GM23338 (cell line): ENCODE results near the gene MAPK8. TPM values are rescaled to one million over a fixed set of nuclear protein-coding genes. Genes with fewer than 3 reads are reported as not detected.

Experiments
- ATAC-seq: fragments of 200-7000 bp; cut with Tn5 transposase; 3 replicates; pipeline ENCODE4 v1.9.1; 2020
- DNase-seq: peaks from one replicate; pipeline ENCODE4 v3.0.0-alpha.2; 2015; ENCODE audit warnings: low spot score
- H2AFZ ChIP-seq: fragments of 200-600 bp; sonication (generic); 2 replicates; pipeline ENCODE4 v1.8.0; 2016; ENCODE audit warnings: antibody characterized with exemption, mild to moderate bottlenecking, moderate library complexity
- H3F3A ChIP-seq: fragments of 200-600 bp; sonication (generic); replicated peaks from 2 replicates; pipeline ENCODE4 v1.8.0; 2017; ENCODE audit warnings: antibody characterized with exemption, mixed run types, low read depth
- H3K27ac ChIP-seq: fragments of 200-600 bp; sonication (generic); 2 replicates; pipeline ENCODE4 v1.6.1; 2016; ENCODE audit warnings: low read depth
- H3K27me3 ChIP-seq: fragments of 200-600 bp; sonication (generic); 2 replicates; pipeline ENCODE4 v1.8.0; 2016; ENCODE audit warnings: mild to moderate bottlenecking, mixed run types, moderate library complexity; ENCODE audit not compliant: insufficient read depth
- H3K36me3 ChIP-seq: fragments of 200-600 bp; sonication (generic); 2 replicates; pipeline ENCODE4 v1.8.0; 2016; ENCODE audit warnings: mild to moderate bottlenecking; ENCODE audit not compliant: insufficient read depth
- H3K4me1 ChIP-seq: fragments of 200-600 bp; sonication (generic); 2 replicates; pipeline ENCODE4 v1.8.0; 2016; ENCODE audit warnings: mild to moderate bottlenecking, moderate library complexity; ENCODE audit not compliant: insufficient read depth
- H3K4me2 ChIP-seq: fragments of 200-600 bp; sonication (generic); 2 replicates; pipeline ENCODE4 v1.7.1; 2017; ENCODE audit warnings: mixed run types
- H3K4me3 ChIP-seq: fragments of 200-600 bp; sonication (generic); 2 replicates; pipeline ENCODE4 v1.6.1; 2016; ENCODE audit warnings: mixed run types
- H3K79me2 ChIP-seq: fragments of 200-600 bp; sonication (generic); replicated peaks from 2 replicates; pipeline ENCODE4 v1.8.0; 2017; ENCODE audit warnings: mild to moderate bottlenecking; ENCODE audit not compliant: insufficient read depth
- H3K9me2 ChIP-seq: fragments of 200-600 bp; sonication (generic); 2 replicates; pipeline ENCODE4 v1.8.0; 2017; ENCODE audit not compliant: insufficient read depth
- H4K20me1 ChIP-seq: fragments of 200-600 bp; sonication (generic); replicated peaks from 2 replicates; pipeline ENCODE4 v1.8.0; 2017; ENCODE audit warnings: mild to moderate bottlenecking; ENCODE audit not compliant: insufficient read depth
- H3K27ac Mint-ChIP-seq: 2 replicates; pipeline ENCODE4 v1.8.0; 2020; ENCODE audit warnings: inconsistent platforms, mild to moderate bottlenecking, moderate library complexity, mixed read lengths
- H3K27me3 Mint-ChIP-seq: 3 replicates; pipeline ENCODE4 v1.8.0; 2022; ENCODE audit warnings: low read depth, mild to moderate bottlenecking, moderate library complexity, mixed read lengths, inconsistent platforms; ENCODE audit not compliant: insufficient read depth, poor library complexity
- H3K36me3 Mint-ChIP-seq: 3 replicates; pipeline ENCODE4 v1.8.0; 2021; ENCODE audit warnings: low read depth, mild to moderate bottlenecking, inconsistent platforms, moderate library complexity, mixed read lengths
- H3K4me1 Mint-ChIP-seq: 3 replicates; pipeline ENCODE4 v1.8.0; 2020; ENCODE audit warnings: mild to moderate bottlenecking, inconsistent platforms, mixed read lengths
- H3K4me3 Mint-ChIP-seq: 3 replicates; pipeline ENCODE4 v1.8.0; 2021; ENCODE audit warnings: moderate library complexity, mild to moderate bottlenecking, inconsistent platforms, mixed read lengths
- H3K9me3 Mint-ChIP-seq: 3 replicates; pipeline ENCODE4 v1.8.0; 2020; ENCODE audit warnings: moderate library complexity, mild to moderate bottlenecking, inconsistent platforms, mixed read lengths
- CREB1 ChIP-seq: fragments of 250-450 bp; sonication (Bioruptor Pico); IDR thresholded peaks from 2 replicates; pipeline ENCODE4 v1.5.0; 2020; ENCODE audit warnings: low read depth, mild to moderate bottlenecking, moderate library complexity
- EZH2 ChIP-seq: fragments of 200-600 bp; sonication (generic); IDR thresholded peaks from one replicate; pipeline ENCODE4 v1.8.0; 2017; ENCODE audit warnings: antibody characterized with exemption, mild to moderate bottlenecking, low read depth; ENCODE audit not compliant: unreplicated experiment
- EZH2phosphoT487 ChIP-seq: fragments of 200-600 bp; sonication (generic); IDR thresholded peaks from one replicate; pipeline ENCODE4 v1.8.1; 2018; ENCODE audit warnings: antibody characterized with exemption; ENCODE audit not compliant: unreplicated experiment
- JUNB ChIP-seq: IDR thresholded peaks from one replicate; pipeline ENCODE4 v1.6.1; 2016; ENCODE audit warnings: antibody characterized with exemption; ENCODE audit not compliant: unreplicated experiment
- NANOG ChIP-seq: IDR thresholded peaks from 2 replicates; pipeline ENCODE4 v1.6.1; 2016; ENCODE audit warnings: antibody characterized with exemption, borderline replicate concordance
- POLR2AphosphoS5 ChIP-seq: IDR thresholded peaks from 2 replicates; pipeline ENCODE4 v1.6.1; 2016; ENCODE audit warnings: antibody characterized with exemption, low read depth
- STAT1 ChIP-seq: IDR thresholded peaks from one replicate; pipeline ENCODE4 v1.6.1; 2016; ENCODE audit warnings: antibody characterized with exemption; ENCODE audit not compliant: unreplicated experiment
- ZNF114 ChIP-seq: fragments of 250-450 bp; sonication (Bioruptor Pico); IDR thresholded peaks from 2 replicates; pipeline ENCODE4 v1.5.0; 2020; ENCODE audit warnings: mild to moderate bottlenecking, moderate library complexity
- ZNF331 ChIP-seq: fragments of 250-450 bp; sonication (Bioruptor Pico); IDR thresholded peaks from 2 replicates; pipeline ENCODE4 v1.5.0; 2020; ENCODE audit warnings: low read depth, mild to moderate bottlenecking, moderate library complexity
- polyA plus RNA-seq: library from polyadenylated mRNA; unstranded; fragments of >200 nt; fragmentation: Nextera tagmentation; extraction: Ambion mirVana; gene quantifications from 2 replicates; pipeline ENCODE4 v1.2.1, GENCODE V29; 2016
- total RNA-seq: library from RNA; depleted of rRNA; stranded (reverse); fragments of >200 nt; shearing (Covaris generic); gene quantifications from 2 replicates; pipeline ENCODE4 v1.2.3, GENCODE V29; 2014
- TF ChIP-seq, protein P1 (sequence below): IDR thresholded peaks from one replicate; pipeline ENCODE4 v1.6.1; 2018; ENCODE audit warnings: antibody characterized with exemption; ENCODE audit not compliant: unreplicated experiment
- TF ChIP-seq, protein P2 (sequence below), 2 experiments: fragments of 200-600 bp in 1 of 2; sonication (generic) in 1 of 2; conservative IDR thresholded peaks; 2 replicates each; pipeline versions ENCODE4 v1.5.1 to v1.6.1; 2016 to 2017; ENCODE audit warnings: antibody characterized with exemption in 2 of 2, low read depth in 2 of 2, mild to moderate bottlenecking in 2 of 2, moderate library complexity in 1 of 2
- TF ChIP-seq, protein P3 (sequence below): IDR thresholded peaks from 2 replicates; pipeline ENCODE4 v1.6.1; 2016; ENCODE audit warnings: antibody characterized with exemption
- TF ChIP-seq, protein P4 (sequence below): fragments of 250-450 bp; sonication (Bioruptor Pico); IDR thresholded peaks from 2 replicates; pipeline ENCODE4 v1.5.0; 2020; ENCODE audit warnings: mild to moderate bottlenecking, moderate library complexity

MAPK8 gene
- total and polyA plus RNA-seq, 2 experiments from 2014 or later = 52.4 to 73.6 TPM

DNA sequence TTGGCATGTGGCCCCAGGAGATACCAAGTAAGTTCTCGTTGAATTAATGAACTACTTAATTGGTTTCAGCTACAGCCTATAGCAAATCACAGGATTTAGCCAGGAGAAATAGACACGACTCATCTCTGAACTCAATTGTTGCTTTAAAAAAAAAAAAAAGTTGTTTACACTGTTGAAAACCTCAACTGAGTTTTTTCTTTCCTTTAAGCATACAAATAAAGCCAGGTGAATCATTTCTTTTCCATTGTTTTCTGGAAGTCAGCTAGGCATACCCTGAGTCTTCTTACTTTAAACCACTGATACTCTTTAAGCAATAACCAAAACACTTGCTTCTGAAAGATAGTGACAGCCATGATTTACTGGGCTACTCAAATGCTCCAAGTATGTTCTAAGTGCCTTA, 32.7 kb upstream of the MAPK8 start:
- Histone ChIP-seq H3K9me2 (peaks cover 2% of the 10 kb centered on the region; the same call in 1 of the 2 replicates), H3K79me2 (no peaks in the 10 kb centered on the region), H3K4me2 (no peak overlapping the region), H3K4me1 (no peaks in the 10 kb centered on the region), H3K36me3 (no peaks in the 10 kb centered on the region), H3K27ac (no peak overlapping the region), H2AFZ (no peak overlapping the region), H3K27me3 (no peaks in the 10 kb centered on the region), H4K20me1 (no peaks in the 10 kb centered on the region), H3F3A (no peaks in the 10 kb centered on the region), H3K4me3 (no peak overlapping the region)
- Mint-ChIP-seq H3K4me3 (no peak overlapping the region), H3K36me3 (no peaks in the 10 kb centered on the region), H3K27ac (no peak overlapping the region), H3K27me3 (no peaks in the 10 kb centered on the region), H3K9me3 (no peaks in the 10 kb centered on the region), H3K4me1 (peaks cover 23% of the 10 kb centered on the region)
- no peak for TF ChIP-seq ZNF114 (CRISPR knock-in tag)
- TF ChIP-seq CREB1 (CRISPR knock-in tag) = no peak
- TF ChIP-seq JUNB = no peak
- TF ChIP-seq, protein P1, sequence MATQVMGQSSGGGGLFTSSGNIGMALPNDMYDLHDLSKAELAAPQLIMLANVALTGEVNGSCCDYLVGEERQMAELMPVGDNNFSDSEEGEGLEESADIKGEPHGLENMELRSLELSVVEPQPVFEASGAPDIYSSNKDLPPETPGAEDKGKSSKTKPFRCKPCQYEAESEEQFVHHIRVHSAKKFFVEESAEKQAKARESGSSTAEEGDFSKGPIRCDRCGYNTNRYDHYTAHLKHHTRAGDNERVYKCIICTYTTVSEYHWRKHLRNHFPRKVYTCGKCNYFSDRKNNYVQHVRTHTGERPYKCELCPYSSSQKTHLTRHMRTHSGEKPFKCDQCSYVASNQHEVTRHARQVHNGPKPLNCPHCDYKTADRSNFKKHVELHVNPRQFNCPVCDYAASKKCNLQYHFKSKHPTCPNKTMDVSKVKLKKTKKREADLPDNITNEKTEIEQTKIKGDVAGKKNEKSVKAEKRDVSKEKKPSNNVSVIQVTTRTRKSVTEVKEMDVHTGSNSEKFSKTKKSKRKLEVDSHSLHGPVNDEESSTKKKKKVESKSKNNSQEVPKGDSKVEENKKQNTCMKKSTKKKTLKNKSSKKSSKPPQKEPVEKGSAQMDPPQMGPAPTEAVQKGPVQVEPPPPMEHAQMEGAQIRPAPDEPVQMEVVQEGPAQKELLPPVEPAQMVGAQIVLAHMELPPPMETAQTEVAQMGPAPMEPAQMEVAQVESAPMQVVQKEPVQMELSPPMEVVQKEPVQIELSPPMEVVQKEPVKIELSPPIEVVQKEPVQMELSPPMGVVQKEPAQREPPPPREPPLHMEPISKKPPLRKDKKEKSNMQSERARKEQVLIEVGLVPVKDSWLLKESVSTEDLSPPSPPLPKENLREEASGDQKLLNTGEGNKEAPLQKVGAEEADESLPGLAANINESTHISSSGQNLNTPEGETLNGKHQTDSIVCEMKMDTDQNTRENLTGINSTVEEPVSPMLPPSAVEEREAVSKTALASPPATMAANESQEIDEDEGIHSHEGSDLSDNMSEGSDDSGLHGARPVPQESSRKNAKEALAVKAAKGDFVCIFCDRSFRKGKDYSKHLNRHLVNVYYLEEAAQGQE = no peak
- TF ChIP-seq EZH2phosphoT487 = no peak
- TF ChIP-seq, protein P2, sequence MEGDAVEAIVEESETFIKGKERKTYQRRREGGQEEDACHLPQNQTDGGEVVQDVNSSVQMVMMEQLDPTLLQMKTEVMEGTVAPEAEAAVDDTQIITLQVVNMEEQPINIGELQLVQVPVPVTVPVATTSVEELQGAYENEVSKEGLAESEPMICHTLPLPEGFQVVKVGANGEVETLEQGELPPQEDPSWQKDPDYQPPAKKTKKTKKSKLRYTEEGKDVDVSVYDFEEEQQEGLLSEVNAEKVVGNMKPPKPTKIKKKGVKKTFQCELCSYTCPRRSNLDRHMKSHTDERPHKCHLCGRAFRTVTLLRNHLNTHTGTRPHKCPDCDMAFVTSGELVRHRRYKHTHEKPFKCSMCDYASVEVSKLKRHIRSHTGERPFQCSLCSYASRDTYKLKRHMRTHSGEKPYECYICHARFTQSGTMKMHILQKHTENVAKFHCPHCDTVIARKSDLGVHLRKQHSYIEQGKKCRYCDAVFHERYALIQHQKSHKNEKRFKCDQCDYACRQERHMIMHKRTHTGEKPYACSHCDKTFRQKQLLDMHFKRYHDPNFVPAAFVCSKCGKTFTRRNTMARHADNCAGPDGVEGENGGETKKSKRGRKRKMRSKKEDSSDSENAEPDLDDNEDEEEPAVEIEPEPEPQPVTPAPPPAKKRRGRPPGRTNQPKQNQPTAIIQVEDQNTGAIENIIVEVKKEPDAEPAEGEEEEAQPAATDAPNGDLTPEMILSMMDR (conservative IDR thresholded peaks at IDR 0.05; ENCODE audit: low read depth in 2 of 2) = no peak
- TF ChIP-seq STAT1 = no peak
- TF ChIP-seq, protein P3, sequence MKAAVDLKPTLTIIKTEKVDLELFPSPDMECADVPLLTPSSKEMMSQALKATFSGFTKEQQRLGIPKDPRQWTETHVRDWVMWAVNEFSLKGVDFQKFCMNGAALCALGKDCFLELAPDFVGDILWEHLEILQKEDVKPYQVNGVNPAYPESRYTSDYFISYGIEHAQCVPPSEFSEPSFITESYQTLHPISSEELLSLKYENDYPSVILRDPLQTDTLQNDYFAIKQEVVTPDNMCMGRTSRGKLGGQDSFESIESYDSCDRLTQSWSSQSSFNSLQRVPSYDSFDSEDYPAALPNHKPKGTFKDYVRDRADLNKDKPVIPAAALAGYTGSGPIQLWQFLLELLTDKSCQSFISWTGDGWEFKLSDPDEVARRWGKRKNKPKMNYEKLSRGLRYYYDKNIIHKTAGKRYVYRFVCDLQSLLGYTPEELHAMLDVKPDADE = no peak
- TF ChIP-seq NANOG = no peak
- TF ChIP-seq ZNF331 (CRISPR knock-in tag) = no peak
- TF ChIP-seq EZH2 = no peak
- TF ChIP-seq, protein P4, sequence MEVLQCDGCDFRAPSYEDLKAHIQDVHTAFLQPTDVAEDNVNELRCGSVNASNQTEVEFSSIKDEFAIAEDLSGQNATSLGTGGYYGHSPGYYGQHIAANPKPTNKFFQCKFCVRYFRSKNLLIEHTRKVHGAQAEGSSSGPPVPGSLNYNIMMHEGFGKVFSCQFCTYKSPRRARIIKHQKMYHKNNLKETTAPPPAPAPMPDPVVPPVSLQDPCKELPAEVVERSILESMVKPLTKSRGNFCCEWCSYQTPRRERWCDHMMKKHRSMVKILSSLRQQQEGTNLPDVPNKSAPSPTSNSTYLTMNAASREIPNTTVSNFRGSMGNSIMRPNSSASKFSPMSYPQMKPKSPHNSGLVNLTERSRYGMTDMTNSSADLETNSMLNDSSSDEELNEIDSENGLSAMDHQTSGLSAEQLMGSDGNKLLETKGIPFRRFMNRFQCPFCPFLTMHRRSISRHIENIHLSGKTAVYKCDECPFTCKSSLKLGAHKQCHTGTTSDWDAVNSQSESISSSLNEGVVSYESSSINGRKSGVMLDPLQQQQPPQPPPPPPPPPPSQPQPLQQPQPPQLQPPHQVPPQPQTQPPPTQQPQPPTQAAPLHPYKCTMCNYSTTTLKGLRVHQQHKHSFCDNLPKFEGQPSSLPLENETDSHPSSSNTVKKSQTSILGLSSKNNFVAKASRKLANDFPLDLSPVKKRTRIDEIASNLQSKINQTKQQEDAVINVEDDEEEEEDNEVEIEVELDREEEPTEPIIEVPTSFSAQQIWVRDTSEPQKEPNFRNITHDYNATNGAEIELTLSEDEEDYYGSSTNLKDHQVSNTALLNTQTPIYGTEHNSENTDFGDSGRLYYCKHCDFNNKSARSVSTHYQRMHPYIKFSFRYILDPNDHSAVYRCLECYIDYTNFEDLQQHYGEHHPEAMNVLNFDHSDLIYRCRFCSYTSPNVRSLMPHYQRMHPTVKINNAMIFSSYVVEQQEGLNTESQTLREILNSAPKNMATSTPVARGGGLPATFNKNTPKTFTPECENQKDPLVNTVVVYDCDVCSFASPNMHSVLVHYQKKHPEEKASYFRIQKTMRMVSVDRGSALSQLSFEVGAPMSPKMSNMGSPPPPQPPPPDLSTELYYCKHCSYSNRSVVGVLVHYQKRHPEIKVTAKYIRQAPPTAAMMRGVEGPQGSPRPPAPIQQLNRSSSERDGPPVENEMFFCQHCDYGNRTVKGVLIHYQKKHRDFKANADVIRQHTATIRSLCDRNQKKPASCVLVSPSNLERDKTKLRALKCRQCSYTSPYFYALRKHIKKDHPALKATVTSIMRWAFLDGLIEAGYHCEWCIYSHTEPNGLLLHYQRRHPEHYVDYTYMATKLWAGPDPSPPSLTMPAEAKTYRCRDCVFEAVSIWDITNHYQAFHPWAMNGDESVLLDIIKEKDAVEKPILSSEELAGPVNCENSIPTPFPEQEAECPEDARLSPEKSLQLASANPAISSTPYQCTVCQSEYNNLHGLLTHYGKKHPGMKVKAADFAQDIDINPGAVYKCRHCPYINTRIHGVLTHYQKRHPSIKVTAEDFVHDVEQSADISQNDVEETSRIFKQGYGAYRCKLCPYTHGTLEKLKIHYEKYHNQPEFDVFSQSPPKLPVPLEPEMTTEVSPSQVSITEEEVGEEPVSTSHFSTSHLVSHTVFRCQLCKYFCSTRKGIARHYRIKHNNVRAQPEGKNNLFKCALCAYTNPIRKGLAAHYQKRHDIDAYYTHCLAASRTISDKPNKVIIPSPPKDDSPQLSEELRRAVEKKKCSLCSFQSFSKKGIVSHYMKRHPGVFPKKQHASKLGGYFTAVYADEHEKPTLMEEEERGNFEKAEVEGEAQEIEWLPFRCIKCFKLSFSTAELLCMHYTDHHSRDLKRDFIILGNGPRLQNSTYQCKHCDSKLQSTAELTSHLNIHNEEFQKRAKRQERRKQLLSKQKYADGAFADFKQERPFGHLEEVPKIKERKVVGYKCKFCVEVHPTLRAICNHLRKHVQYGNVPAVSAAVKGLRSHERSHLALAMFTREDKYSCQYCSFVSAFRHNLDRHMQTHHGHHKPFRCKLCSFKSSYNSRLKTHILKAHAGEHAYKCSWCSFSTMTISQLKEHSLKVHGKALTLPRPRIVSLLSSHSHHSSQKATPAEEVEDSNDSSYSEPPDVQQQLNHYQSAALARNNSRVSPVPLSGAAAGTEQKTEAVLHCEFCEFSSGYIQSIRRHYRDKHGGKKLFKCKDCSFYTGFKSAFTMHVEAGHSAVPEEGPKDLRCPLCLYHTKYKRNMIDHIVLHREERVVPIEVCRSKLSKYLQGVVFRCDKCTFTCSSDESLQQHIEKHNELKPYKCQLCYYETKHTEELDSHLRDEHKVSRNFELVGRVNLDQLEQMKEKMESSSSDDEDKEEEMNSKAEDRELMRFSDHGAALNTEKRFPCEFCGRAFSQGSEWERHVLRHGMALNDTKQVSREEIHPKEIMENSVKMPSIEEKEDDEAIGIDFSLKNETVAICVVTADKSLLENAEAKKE (CRISPR knock-in tag) = no peak
- TF ChIP-seq POLR2AphosphoS5 = no peak
- no peak for ATAC-seq
- DNase-seq = no peak
